ENCODE measurements around the gene REPIN1.
A peak's percentile ranks its signal among the peaks of the same experiment; 100 is the strongest.

Gene REPIN1

DNA sequence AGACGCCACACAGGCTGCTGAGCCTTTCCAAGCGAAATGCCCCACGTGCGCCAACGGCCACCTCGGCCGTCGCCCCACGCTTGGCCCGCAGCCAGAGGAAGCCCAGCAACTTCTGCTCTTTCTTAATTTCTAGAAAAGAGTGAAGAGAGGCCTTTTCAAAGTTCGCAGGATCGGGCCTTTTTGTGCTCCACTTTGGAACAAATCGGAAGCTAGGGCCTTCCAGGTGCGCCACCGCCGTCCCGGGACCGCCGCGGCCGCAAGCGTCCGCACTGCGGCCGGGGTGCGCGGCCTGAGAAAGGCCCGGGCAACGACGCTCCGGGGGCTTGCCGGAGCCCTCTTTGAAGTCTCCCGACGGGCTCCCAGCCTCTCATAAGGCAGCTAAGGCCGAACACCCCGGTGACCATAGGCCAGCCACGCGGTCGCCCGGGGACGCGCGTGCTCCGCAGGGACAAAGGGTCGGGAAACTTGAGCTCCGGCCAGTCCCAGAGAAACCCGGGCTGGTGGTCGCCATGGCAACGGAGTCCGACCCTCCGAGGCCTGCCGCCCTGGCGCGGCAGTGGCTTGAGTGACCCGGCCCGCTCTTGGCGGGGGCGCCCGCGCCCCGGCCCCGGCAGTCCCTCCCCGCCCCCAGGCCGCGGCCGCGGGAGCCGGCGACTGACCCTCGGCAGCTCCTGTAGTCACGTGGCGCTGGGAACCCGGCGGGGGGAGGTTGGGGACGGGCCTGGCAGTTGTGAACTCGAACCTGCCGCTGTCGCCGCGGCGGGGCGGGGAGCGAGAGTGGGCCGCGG lies at the start of gene REPIN1:
REPIN1 (plus strand) TSS at position 727 of the 788 bp plus-strand sequence. CDS start 890 bp downstream, outside the sequence.
- peak in 1 of 2 experiments; percentile 19 for DNase-seq

DNA sequence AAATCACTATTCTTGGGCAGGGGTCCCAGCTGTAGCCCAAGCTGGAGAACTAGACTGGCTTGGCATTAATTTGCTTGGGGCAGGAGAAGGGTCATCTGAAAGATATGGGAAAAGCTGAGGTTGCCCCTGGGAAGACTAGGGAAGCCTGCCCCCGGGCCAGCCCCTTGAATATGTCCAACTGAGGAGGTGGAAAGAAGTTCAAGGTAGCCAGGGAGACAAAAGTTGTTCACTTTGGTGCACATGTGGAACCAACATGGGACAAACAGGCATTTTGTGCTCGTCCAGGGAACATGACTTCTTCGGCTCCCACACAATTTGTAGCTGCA lies 46.9 kb upstream of the REPIN1 start:
- no peak for DNase-seq

DNA sequence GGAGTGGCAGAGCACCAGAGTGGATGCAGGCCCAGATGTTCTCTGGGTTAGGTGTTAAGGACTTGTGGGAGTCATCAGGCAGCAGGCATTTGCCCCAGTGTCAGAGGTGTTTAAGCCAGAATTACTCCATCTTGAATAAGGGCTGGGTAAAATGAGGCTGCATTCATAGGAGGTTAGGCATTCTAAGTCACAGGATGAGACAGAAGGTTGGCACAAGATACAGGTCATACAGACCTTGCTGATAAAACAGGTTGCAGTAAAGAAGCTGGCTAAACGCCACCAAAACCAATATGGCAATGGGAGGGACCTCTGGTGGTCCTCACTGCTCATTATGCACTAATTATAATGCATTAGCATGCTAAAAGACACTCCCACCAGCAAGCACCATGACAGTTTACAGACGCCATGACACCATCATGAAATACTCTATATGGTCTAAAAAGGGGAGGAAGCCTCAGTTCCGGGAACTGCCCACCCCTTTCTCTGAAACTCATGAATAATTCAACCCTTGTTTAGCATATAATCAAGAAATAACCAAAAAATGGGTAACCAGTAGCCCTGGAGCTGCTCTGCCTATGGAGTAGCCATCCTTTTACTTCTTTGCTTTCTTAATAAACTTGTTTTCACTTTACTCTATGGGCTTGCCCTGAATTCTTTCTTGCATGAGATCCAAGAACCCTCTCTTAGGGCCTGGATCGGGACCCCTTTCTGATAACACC lies 46.3 kb upstream of the REPIN1 start:
- no peak for DNase-seq

DNA sequence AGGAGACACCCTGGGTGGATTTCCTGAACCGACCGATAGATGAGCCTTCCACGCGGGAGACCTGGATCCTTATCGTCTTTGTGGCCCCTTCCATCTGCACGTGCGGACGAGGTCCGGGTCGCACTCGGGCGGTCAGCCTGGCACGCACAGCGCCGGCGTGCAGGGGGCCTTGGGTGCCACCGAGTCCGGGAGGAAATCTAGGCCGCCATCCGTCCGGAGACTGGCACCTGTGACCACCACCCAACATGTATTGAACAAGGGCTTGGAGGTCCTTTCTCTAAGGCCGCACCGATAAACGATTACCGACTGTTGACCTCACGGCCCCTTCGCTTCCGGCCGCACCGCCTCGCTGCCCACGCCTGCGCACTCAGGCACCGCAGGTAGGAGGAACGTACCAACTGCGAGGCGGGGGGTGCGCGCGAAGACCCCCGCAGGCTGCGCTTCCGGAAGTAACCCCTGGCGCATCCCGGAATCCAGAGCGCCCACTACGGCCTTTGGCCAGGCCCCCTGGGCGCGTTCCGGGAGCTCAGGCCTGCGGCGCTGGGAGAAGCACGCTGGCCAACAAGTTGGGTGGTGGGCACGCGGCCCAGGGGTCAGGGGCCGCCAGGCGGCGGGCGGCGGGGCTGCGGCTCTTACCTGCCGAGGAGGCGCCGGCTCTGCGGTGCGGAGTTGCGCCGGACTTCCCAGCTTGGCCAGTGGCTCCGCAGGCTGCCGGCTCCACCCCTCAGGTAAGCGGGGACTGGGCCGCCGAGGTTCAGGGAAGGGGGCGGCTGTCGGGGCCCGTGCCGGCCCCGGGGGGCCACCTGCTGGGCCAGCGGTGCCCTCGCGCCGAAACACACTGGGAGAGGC lies 45.6 kb upstream of the REPIN1 start, which contains the start of the genes ACTR3C and LRRC61:
ACTR3C (minus strand) TSS at position 713 of the 849 bp plus-strand sequence. CDS start 28,249 bp downstream, outside the sequence.
LRRC61 (plus strand) TSS at position 523 of the 849 bp plus-strand sequence. CDS start 13,507 bp downstream, outside the sequence.
- DNase-seq = no peak

DNA sequence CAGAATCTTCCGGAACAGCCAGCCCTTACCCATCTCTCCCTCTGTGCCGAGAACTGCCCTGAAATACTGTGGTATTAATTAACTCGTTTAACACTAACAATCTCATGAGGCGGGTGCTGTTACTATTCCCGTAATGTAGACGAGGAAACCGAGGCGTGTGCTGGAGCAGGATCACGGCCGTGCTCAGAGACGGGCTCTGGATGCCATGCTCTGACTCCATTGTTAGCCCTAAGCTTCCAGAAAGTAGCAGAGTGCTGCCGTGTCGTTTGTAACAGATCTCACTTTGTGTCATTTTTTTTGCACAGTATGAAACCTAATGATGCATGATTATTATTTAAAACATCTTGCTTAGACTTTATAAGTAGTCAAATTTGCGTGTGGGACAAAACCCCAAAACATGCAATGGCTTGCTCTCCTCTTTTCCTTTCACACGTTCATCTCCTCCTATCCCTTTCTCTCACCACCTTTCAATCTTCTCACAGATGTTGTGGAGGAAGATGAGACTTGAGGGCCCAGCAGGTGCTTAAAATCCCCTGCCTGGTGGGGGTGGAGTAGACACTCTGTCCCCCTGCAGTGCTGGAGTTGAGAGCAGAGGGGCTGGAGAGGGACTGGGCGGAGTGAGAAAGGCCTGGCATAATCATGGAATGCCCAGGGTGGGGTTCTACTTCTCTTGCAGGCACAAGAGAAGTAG lies 44.8 kb upstream of the REPIN1 start:
- DNase-seq = no peak

DNA sequence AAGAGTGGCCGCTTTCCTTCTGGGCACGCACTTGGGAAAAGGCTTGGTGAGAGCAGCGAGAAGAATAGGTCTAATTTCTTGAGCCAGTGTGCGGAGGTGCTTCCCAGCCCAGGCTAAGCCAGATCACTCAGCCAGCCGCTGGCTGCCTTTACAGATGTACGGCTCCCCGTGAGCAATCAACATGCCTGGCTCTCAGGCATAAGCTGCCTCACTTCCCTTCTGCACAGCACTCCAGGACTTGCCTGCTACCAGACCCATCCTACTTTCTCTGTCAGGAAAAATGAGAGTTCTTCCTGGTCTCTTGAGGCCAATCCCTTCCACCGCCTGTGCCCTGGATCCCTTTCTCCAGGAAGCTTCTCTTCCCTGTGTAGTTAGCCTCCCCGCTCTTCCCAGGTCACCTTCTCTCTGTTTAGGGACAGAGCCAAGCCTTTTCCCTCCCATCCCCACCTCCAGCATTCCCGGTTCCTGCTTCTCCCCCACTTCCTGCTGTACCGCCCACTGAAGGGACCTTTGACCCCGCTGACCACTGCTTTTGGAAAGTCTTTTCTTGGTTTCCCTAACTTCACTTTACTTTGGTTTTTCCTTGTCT lies 44.2 kb upstream of the REPIN1 start:
- DNase-seq = no peak

DNA sequence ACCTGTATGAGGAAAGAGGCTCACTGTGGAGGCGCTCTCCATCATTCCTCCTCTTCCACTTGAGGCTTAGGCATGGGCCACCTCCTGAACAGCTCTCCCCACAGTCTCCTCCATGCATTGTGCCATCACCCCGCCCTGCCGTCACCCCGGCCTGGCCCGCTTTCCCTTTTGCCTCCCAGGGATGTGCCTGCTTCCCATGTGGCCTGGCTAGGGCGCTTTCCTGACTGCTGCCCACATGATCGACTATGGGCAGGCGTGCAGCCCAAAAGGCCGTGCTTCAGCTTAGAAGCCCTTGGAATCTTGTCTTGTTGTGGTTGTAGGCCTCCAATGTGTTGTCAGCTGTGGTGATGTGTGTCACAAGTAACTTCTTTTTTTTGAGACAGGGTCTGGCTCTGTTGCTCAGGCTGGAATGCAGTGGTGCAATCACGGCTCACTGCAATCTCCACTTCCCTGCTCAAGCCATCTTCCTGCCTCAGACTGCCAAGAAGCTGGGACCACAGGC lies 43.5 kb upstream of the REPIN1 start:
- DNase-seq = no peak

DNA sequence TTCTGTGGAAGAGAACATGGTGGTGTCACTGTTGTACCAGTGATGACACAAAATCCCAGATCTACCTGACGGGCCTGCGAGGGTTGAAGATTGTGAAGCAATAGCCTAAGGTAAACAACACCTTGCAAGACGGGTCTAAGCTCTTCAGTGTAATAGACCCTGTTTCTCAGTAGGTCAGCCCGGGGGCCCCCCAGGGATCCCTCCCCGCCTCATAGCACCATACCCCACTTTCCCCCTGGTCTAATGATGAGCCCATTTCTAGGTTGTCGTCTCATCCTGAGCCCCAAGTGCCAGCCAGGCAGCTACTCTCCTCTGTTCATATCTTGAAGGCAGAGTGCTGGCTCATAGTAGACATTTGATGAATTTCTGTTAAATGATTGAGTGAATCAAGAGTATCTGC lies 42.7 kb upstream of the REPIN1 start:
- DNase-seq = no peak

DNA sequence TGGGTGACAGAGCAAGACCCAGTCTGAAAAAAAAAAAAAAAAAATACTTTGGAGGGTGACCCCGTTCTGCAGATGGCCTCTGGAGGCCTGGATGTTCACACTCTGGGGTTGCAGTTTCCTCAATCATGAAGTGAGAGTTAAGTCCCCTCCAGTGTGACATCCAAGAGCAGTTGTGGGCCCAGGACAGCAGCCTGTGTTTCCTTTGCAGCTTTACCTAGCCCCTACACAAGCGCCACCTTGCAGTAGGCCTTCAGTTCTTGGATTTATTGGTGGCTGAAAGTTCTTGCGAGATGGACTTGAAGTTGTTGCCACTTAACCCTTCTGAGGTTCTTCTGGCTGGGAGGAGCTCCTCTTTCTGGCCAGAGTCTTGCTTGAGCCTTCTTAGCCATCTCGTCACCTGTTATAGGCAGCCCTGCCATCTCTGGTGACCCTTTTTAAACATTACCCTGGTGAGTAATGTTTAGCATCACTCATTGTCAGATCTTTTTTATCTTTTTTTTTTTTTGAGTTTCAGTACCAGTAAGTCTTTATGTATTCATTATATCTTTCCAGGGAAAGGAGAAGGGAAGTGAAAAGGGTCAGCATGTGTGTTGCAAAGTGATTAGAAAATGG lies 41.9 kb upstream of the REPIN1 start:
- DNase-seq = no peak

DNA sequence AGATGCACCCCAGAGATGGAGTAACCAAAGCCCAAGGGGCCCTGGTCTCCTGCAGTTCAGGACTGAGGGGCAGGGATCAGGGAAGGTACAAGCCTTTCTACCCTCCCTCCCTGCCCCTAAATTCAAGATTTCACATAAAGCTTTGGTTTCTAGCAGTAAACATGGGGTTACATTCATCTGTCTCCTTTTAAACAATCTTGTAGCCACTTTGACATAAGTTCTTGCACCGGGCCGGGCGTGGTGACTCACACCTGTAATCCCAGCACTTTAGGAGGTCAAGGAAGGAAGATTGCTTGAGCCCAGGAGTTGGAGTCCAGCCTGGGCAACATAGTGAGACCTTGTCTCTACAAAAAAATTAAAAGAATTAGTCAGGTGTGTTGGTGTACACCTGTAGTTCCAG lies 41.3 kb upstream of the REPIN1 start:
- DNase-seq = no peak

DNA sequence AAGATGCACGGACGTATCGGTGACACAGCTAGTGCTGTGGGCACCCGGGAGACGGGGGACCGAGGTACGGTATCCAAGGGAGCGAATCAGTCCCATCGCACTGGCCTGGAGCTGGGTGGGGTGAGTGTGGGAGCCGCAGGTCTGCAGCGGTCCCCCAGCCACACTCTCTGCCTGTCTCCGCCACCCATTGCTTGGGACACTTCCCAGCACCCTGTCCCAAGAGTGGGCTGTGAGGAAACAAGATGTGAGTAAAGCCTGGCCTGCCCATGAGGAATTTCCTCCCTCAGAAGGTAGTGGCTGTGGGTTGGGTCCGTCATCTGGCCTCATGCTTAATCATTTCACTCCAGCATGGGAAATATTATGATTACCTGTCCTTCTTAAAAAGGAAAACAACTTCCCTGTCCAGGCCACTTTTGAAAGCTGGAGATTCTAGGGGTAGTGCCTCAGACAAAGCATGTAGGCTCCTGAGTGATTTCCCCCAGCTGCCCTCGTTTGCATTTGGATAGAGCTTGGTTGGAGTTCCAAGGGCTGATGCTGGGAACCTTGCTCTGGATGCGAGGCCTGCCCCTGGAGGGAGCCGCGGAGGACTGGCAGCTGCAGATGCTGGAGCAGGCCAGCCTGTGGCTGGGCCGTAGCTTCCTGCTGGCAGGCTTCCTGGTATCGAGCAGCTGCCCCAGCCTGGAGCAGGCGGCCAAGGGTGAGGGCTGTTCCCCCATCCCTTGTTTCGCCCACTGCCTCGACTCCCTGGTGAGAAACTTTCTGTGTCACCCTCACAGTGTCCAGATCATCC lies 39.1 kb upstream of the REPIN1 start:
- no peak for DNase-seq

DNA sequence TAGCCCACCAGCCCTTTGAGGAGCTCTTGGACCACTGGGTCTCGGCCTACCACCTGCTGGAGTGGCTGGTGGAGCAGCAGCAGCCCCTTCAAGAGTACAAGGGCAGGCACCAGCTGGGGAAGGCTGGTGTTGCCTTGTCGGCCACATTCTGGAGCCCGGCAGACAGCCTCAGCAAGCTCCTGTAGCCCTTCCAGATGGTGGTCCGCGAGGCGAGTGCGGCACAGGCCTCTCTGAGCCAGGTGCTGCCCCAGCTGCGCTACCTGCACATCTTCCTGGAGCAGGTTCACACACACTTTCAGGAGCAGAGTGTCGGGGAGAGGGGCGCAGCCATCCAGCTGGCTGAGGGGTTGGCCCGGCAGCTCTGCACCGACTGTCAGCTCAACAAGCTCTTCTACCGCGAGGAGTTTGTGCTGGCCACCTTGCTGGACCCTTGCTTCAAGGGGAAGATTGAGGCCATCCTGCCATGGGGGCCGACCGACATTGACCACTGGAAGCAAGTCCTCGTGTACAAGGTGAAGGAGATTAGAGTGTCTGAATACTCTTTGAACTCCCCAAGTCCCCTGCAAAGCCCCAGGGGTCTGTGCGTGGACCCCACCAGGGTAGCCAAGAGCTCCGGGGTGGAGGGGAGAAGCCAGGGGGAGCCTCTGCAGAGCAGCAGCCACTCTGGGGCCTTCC lies 38.3 kb upstream of the REPIN1 start:
- DNase-seq = no peak

DNA sequence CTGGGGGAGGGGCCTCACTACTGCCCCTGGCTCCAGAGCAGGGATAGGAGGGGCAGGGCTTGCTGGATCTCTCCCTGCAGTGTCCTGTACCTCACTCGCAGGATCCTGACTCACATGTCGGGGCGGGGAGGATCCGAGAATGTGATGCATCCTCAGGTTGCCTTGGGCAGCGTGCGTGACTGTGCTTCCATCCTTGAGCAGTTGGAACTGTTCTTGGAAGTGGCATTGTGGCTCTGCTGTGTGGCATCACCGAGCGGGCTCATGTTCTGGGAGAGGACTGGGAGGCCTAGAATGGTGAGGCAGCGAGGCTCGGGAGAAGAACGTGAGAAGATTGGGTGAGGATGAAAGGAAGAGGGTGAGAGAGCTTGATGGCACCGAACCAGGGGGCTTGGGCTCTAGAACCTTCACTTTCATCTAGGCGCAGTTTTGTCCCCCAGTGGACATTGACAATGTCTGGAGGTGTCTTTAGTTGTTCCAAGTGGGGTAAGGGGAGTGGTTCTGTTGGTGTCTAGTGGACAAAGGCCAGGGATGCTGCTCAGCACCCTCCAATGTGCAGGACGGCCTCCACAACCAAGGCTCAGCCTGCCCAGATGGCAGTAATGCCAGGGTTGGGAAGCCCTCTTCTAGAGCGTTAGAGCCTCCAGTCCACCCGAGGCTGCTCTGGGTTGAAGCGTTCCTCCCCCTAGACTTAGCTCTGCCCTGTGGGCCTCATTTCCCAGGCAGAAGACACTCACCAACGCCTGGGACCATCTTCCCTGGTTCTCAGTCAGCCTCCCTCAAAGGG lies 35.6 kb upstream of the REPIN1 start:
- DNase-seq = no peak

DNA sequence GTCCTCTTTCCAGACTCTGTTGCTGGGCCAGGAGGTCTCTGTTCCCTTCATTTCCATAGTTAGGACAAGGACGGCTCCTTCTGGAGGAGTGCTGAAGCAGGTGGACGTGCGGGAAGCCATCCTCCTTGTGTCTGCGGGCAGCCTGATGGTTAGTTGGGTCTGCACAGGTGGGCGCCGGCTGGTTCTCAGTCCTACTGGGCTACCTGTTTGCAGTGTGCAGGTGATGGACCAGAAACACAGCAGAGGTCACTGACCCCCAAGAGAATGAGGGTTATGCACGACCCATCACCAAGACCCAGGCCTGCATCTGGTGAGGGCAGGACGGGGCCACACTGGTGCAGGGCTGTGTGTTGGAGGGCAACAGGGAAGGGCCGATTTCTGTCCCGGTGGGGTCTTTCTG lies 35.0 kb upstream of the REPIN1 start:
- DNase-seq = no peak

DNA sequence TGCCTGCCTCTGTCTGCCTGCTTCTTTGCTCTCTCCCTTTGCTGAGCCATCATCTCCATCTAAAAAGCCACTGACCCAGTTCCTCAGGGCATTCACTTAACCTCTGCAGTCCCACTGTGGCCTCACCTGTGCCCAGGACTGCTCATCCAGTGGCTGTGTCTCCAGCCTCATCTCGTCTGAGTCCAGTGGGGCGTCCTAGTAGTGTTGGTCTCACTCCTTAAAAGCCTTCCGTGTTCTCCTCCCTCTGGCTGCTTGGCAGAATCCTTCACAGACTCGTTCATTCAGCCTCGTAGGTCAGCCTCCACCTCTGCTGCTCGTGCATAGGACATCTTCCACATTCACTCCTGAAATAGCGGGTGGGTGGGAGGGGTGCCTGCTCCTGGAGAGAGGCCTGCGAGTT lies 34.5 kb upstream of the REPIN1 start:
- DNase-seq = no peak

DNA sequence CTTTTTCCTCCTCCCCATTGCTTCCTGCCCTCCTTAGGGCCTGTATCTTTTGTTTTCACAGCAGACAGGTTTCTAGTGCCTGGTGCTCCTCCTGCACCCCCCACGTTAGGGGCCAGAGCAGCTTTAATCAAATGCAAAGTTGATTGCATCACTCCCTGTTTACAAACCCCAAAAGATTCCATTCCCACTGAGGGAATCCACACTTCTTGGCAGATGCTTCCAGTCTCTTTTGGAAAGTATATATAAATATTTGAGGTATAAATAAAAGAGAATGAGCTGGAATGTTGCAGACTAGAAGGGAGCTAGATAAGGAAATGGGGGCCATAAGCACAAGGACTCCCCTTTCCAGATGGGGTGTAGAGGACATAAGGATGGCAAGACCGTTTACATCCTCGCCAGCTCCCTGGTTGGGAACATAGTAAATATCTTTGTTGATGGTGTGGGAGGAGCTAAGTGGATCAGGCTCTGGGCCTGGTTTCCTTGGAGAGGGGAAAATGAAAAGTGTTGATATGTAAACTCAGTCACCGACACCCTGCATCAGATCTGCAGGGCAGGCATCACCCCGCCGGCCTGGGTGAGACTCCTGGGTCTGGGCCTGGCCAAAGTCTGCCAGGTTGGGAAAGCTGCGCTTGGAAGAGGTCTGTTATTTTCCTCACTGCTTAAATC lies 33.4 kb upstream of the REPIN1 start:
- DNase-seq = no peak

DNA sequence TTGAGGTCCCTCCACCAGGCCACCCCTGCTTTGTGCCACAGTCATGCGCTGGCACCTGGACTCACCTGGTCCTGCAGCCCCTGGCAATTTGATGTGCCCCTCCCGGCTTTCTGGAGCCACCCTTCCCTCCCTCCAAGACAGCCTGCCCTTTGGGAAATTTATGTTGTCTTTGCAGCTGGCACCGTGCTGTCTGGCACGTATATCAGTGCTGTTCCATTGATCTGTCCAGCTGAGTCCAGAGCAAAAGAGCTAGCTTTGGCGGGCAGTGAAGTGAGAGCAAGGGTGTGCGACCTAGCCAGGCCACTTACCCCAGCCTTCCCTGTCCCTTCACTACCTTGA lies 32.9 kb upstream of the REPIN1 start:
- DNase-seq = no peak

DNA sequence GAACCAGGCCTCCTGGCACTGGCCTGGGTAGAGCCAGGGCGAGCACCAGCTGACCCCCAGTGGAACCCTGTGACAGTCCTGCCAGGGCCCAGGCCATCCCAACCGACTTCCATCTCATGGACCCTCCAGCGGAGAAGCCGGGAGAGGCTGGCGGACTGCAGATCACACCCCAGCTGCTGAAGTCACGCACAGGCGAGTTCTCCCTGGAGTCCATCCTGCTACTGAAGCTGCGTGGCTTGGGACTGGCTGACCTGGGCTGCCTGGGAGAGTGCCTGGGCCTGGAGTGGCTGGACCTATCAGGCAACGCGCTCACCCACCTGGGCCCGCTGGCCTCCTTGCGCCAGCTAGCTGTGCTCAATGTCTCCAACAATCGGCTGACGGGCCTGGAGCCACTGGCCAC lies 31.9 kb upstream of the REPIN1 start:
- no peak for DNase-seq

DNA sequence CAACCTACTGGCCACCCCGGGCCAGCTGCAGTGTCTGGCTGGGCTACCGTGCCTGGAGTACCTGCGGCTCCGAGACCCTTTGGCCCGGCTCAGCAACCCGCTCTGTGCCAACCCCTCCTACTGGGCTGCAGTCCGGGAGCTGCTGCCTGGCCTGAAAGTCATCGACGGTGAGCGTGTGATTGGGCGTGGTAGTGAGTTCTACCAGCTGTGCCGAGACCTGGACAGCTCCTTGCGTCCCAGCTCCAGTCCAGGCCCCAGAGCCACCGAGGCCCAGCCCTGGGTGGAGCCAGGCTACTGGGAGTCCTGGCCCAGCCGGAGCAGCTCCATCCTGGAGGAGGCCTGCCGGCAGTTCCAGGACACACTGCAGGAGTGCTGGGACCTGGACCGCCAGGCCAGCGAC lies 31.4 kb upstream of the REPIN1 start:
- no peak for DNase-seq

Measured in cerebellar nuclear complex (tissue), 1 donor.